Activated CD4-positive, alpha-beta T cell treated with anti-CD3 and anti-CD28 coated beads for 24 hours (primary cell): Measurements from ENCODE around the gene FAM168A.

ENCODE experiments used
- DNase-seq, 2 donors: peaks; one replicate each; pipeline ENCODE4 v3.0.0-alpha.2; 2020; ENCODE audit warnings: low read depth in 2 of 2

Gene FAM168A

GRCh38 chr11:73556966-73557365, 40.9 kb downstream of the FAM168A start:
- DNase-seq: no peak

- DNase-seq: no peak
These were observed 42.3 kb downstream of the FAM168A start for GRCh38 chr11:73555615-73556014.

GRCh38 chr11:73554671-73555320, 43.1 kb downstream of the FAM168A start:
- no peak for DNase-seq

GRCh38 chr11:73553266-73553665, 44.6 kb downstream of the FAM168A start:
- DNase-seq: no peak

- no peak for DNase-seq
These were observed 46.2 kb downstream of the FAM168A start for GRCh38 chr11:73551677-73552076.

- DNase-seq: no peak
These were observed 48.5 kb downstream of the FAM168A start for GRCh38 chr11:73549376-73549775.

- no peak for DNase-seq
These were observed 50.0 kb downstream of the FAM168A start for GRCh38 chr11:73547706-73548595.

GRCh38 chr11:73542175-73542574, 55.7 kb downstream of the FAM168A start:
- DNase-seq: no peak

GRCh38 chr11:73539506-73540084, 58.3 kb downstream of the FAM168A start:
- DNase-seq: no peak

- DNase-seq: no peak
These were observed 59.5 kb downstream of the FAM168A start for GRCh38 chr11:73538381-73538872.

GRCh38 chr11:73537969-73538368, 59.9 kb downstream of the FAM168A start:
- DNase-seq: no peak

- no peak for DNase-seq
These were observed 61.0 kb downstream of the FAM168A start for GRCh38 chr11:73536961-73537360.

GRCh38 chr11:73532310-73532709, 65.6 kb downstream of the FAM168A start:
- DNase-seq: no peak

GRCh38 chr11:73531386-73531785, 66.5 kb downstream of the FAM168A start:
- no peak for DNase-seq

- DNase-seq: no peak
These were observed 67.8 kb downstream of the FAM168A start for GRCh38 chr11:73530109-73530508.

GRCh38 chr11:73529204-73529530, 68.7 kb downstream of the FAM168A start:
- DNase-seq: no peak

- no peak for DNase-seq
These were observed 69.3 kb downstream of the FAM168A start for GRCh38 chr11:73528483-73529203.

- DNase-seq: no peak
These were observed 69.9 kb downstream of the FAM168A start for GRCh38 chr11:73528013-73528412.

GRCh38 chr11:73525611-73526010, 72.3 kb downstream of the FAM168A start:
- DNase-seq: no peak

GRCh38 chr11:73524774-73525173, 73.1 kb downstream of the FAM168A start:
- DNase-seq: no peak

GRCh38 chr11:73521621-73522020, 76.3 kb downstream of the FAM168A start:
- DNase-seq: no peak
